ENCODE measurements around the gene ASCL2.
"Not testable (repeated sequence)": the region's sequence is repeated elsewhere in the genome, so short reads cannot be mapped to it uniquely, and the experiment has no call there.

Gene ASCL2

GRCh38 chr11:2296913-2297622, 26.7 kb upstream of the ASCL2 start:
- DNase-seq = no peak

GRCh38 chr11:2295971-2296912, 25.9 kb upstream of the ASCL2 start:
- no peak for DNase-seq

GRCh38 chr11:2294926-2295290, 24.5 kb upstream of the ASCL2 start:
- no peak for DNase-seq

GRCh38 chr11:2293984-2294925, 23.9 kb upstream of the ASCL2 start:
- DNase-seq = no peak

GRCh38 chr11:2293531-2293971, 23.2 kb upstream of the ASCL2 start:
- DNase-seq = no peak

GRCh38 chr11:2290351-2290841, 20.0 kb upstream of the ASCL2 start:
- DNase-seq = no peak

GRCh38 chr11:2289859-2290258, 19.5 kb upstream of the ASCL2 start:
- no peak for DNase-seq

- DNase-seq = no peak
These were observed 19.0 kb upstream of the ASCL2 start for GRCh38 chr11:2289350-2289749.

- no peak for DNase-seq
These were observed 16.7 kb upstream of the ASCL2 start for GRCh38 chr11:2287091-2287490.

GRCh38 chr11:2286350-2286749, 16.0 kb upstream of the ASCL2 start:
- not testable (repeated sequence) for DNase-seq

GRCh38 chr11:2280208-2280607, 9.8 kb upstream of the ASCL2 start:
- no peak for DNase-seq

GRCh38 chr11:2277933-2278523, 7.6 kb upstream of the ASCL2 start:
- no peak for DNase-seq

GRCh38 chr11:2277008-2277346, 6.6 kb upstream of the ASCL2 start:
- DNase-seq = no peak

GRCh38 chr11:2276280-2277007, 6.1 kb upstream of the ASCL2 start:
- DNase-seq = no peak

- no peak for DNase-seq
These were observed 5.2 kb upstream of the ASCL2 start for GRCh38 chr11:2275334-2276279.

- DNase-seq = no peak
These were observed 3.4 kb upstream of the ASCL2 start for GRCh38 chr11:2273771-2274170.

GRCh38 chr11:2273311-2273710, 2.9 kb upstream of the ASCL2 start:
- DNase-seq = no peak

GRCh38 chr11:2272946-2273280, 2.5 kb upstream of the ASCL2 start:
- no peak for DNase-seq

GRCh38 chr11:2272228-2272945, 2.0 kb upstream of the ASCL2 start:
- no peak for DNase-seq

Data from activated CD4-positive, alpha-beta T cell treated with anti-CD3 and anti-CD28 coated beads, Interleukin-2, amount 50 U/mL, for 4 hours (primary cell).